HL-60 (cell line): ENCODE results near the gene NMRAL1.

ENCODE experiments used
- GABPA ChIP-seq: IDR thresholded peaks from 2 replicates; pipeline ENCODE4 v1.6.1; 2012; ENCODE audit warnings: low read depth
- POLR2AphosphoS5 ChIP-seq: IDR thresholded peaks from 2 replicates; pipeline ENCODE4 v1.6.1; 2012; ENCODE audit warnings: low read depth
- REST ChIP-seq: IDR thresholded peaks from 2 replicates; pipeline ENCODE4 v1.6.1; 2012; ENCODE audit warnings: low read depth; ENCODE audit not compliant: insufficient replicate concordance
- TF ChIP-seq, protein P1 (sequence below): IDR thresholded peaks from one replicate; pipeline ENCODE4 v1.5.1; 2011; ENCODE audit warnings: low read length, control low read depth, inconsistent platforms; ENCODE audit not compliant: insufficient read depth

- no peak for TF ChIP-seq REST
- TF ChIP-seq, protein P1, sequence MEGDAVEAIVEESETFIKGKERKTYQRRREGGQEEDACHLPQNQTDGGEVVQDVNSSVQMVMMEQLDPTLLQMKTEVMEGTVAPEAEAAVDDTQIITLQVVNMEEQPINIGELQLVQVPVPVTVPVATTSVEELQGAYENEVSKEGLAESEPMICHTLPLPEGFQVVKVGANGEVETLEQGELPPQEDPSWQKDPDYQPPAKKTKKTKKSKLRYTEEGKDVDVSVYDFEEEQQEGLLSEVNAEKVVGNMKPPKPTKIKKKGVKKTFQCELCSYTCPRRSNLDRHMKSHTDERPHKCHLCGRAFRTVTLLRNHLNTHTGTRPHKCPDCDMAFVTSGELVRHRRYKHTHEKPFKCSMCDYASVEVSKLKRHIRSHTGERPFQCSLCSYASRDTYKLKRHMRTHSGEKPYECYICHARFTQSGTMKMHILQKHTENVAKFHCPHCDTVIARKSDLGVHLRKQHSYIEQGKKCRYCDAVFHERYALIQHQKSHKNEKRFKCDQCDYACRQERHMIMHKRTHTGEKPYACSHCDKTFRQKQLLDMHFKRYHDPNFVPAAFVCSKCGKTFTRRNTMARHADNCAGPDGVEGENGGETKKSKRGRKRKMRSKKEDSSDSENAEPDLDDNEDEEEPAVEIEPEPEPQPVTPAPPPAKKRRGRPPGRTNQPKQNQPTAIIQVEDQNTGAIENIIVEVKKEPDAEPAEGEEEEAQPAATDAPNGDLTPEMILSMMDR, result no peak
- no peak; the same call in 1 of the 2 replicates for TF ChIP-seq POLR2AphosphoS5
- TF ChIP-seq GABPA, result no peak
These were observed 38.8 kb upstream of the NMRAL1 start for GRCh38 chr16:4513086-4513860.
